GM23248 (cell line): ENCODE measurements around the gene PRSS53. TPM values are rescaled to one million over a fixed set of nuclear protein-coding genes. Genes with fewer than 3 reads are reported as not detected.

ENCODE experiments used
- DNase-seq: peaks from one replicate; pipeline ENCODE4 v3.0.0-alpha.2; 2015
- H2AFZ ChIP-seq: fragments of 200-600 bp; sonication (generic); 2 replicates; pipeline ENCODE4 v1.6.1; 2016; ENCODE audit warnings: antibody characterized with exemption
- H3F3A ChIP-seq: fragments of 200-600 bp; sonication (generic); 2 replicates; pipeline ENCODE4 v1.6.1; 2016; ENCODE audit warnings: mild to moderate bottlenecking, antibody characterized with exemption, mixed run types; ENCODE audit not compliant: insufficient read depth
- H3K27ac ChIP-seq: fragments of 200-600 bp; sonication (generic); 2 replicates; pipeline ENCODE4 v1.5.1; 2016; ENCODE audit warnings: mild to moderate bottlenecking
- H3K27me3 ChIP-seq: fragments of 200-600 bp; sonication (generic); replicated peaks from 2 replicates; pipeline ENCODE4 v1.6.1; 2016; ENCODE audit warnings: mild to moderate bottlenecking; ENCODE audit not compliant: insufficient read depth
- H3K36me3 ChIP-seq: fragments of 200-600 bp; sonication (generic); 2 replicates; pipeline ENCODE4 v1.6.1; 2016; ENCODE audit warnings: low read depth, mild to moderate bottlenecking
- H3K4me1 ChIP-seq: fragments of 200-600 bp; sonication (generic); 2 replicates; pipeline ENCODE4 v1.6.1; 2016; ENCODE audit warnings: mild to moderate bottlenecking; ENCODE audit not compliant: insufficient read depth
- H3K4me2 ChIP-seq: fragments of 200-600 bp; sonication (generic); one replicate; pipeline ENCODE4 v1.6.1; 2016; ENCODE audit warnings: mild to moderate bottlenecking; ENCODE audit not compliant: unreplicated experiment
- H3K4me3 ChIP-seq: fragments of 200-600 bp; sonication (generic); 2 replicates; pipeline ENCODE4 v1.5.1; 2016; ENCODE audit warnings: mild to moderate bottlenecking
- H3K79me2 ChIP-seq: fragments of 200-600 bp; sonication (generic); 2 replicates; pipeline ENCODE4 v1.6.1; 2016; ENCODE audit warnings: mild to moderate bottlenecking; ENCODE audit not compliant: insufficient read depth
- H3K9ac ChIP-seq: fragments of 200-600 bp; sonication (generic); 2 replicates; pipeline ENCODE4 v1.6.1; 2016; ENCODE audit warnings: mild to moderate bottlenecking
- H3K9me2 ChIP-seq: fragments of 200-600 bp; sonication (generic); 2 replicates; pipeline ENCODE4 v1.6.1; 2016; ENCODE audit warnings: mixed run types, mild to moderate bottlenecking, moderate library complexity; ENCODE audit not compliant: insufficient read depth
- H3K9me3 ChIP-seq: fragments of 200-600 bp; sonication (generic); one replicate; pipeline ENCODE4 v1.6.1; 2017; ENCODE audit warnings: low read depth
- H4K20me1 ChIP-seq: fragments of 200-600 bp; sonication (generic); 2 replicates; pipeline ENCODE4 v1.6.0; 2016; ENCODE audit not compliant: insufficient read depth
- EZH2 ChIP-seq: fragments of 200-600 bp; sonication (generic); IDR thresholded peaks from 2 replicates; pipeline ENCODE4 v1.6.1; 2018; ENCODE audit warnings: antibody characterized with exemption, mild to moderate bottlenecking; ENCODE audit not compliant: insufficient read depth, poor library complexity, severe bottlenecking
- EZH2phosphoT487 ChIP-seq: fragments of 200-600 bp; sonication (generic); IDR thresholded peaks from 2 replicates; pipeline ENCODE4 v1.6.1; 2018; ENCODE audit warnings: antibody characterized with exemption, moderate library complexity, mild to moderate bottlenecking, low read depth; ENCODE audit not compliant: insufficient read depth
- WGBS, 2 experiments: methylation state at CpG; one replicate each; pipeline ENCODE4 v1.1.6; 2015 to 2017; ENCODE audit warnings: low lambda C conversion rate in 2 of 2, low coverage in 1 of 2; ENCODE audit errors: missing lambda C conversion rate in 2 of 2; 5-methylcytosine and 5-hydroxymethylcytosine counted together
- in situ Hi-C: fragments of 300-500 bp; cut with MboI; formaldehyde crosslinking; loops from 2 replicates; pipeline ENCODE4 v1.15.0; 2020
- polyA plus RNA-seq: library from polyadenylated mRNA; unstranded; fragments of >200 nt; fragmentation: Nextera tagmentation; extraction: Ambion mirVana; gene quantifications from 2 replicates; pipeline ENCODE4 v1.2.1, GENCODE V29; 2016
- total RNA-seq: library from RNA; depleted of rRNA; stranded (reverse); fragments of >200 nt; shearing (Covaris generic); gene quantifications from 2 replicates; pipeline ENCODE4 v1.2.3, GENCODE V29; 2014

The PRSS53 gene
- total and polyA plus RNA-seq, 2 experiments from 2014 or later, result 0.95 to 7.0 TPM

DNA sequence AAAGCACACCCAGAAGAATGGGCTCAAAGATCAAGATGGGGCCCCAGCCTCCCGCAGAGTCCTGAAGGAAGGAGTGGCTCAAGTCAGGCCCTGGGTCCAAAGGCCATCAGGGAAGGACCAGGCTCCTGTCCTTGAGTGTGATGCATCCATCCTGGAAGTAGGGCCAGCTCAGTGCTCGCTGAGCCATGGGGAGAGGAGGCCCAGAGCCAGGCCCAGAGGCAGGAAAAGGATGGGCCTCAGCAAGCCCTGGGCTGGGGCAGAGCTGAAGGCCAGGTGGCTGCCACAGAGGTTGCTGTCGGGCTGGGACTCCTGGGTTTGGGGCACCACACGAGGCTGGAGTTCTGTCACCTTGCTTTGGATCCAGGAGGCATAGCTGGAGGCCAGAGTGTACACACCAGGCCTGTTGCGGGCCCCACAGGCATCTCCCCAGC is 43.1 kb upstream of the PRSS53 start:
- H3K9ac ChIP-seq, result no peak overlapping the region
- no peaks in the 10 kb centered on the region for H3K27me3 ChIP-seq
- H3K27ac ChIP-seq, result no peak overlapping the region
- no peak overlapping the region for H2AFZ ChIP-seq
- no peak for DNase-seq
- H3K4me2 ChIP-seq, result no peak overlapping the region
- in situ Hi-C loops, result no loop called here
- WGBS, 2 experiments, result 78 to 80% methylated on average over 5 of the region's 5 CpGs
- H3K4me3 ChIP-seq, result no peak overlapping the region
- H3K4me1 ChIP-seq, result no peaks in the 10 kb centered on the region
- no peaks in the 10 kb centered on the region for H3K9me2 ChIP-seq
- H4K20me1 ChIP-seq, result no peaks in the 10 kb centered on the region
- H3F3A ChIP-seq, result no peaks in the 10 kb centered on the region
- H3K9me3 ChIP-seq, result no peaks in the 10 kb centered on the region
- TF ChIP-seq EZH2phosphoT487, result no peak
- no peak for TF ChIP-seq EZH2
- no peaks in the 10 kb centered on the region for H3K79me2 ChIP-seq
- H3K36me3 ChIP-seq, result no peaks in the 10 kb centered on the region

GRCh38 chr16:31131416-31131815 is 42.7 kb upstream of the PRSS53 start:
- H3K9me2 ChIP-seq, result no peaks in the 10 kb centered on the region
- H3K79me2 ChIP-seq, result no peaks in the 10 kb centered on the region
- no peak overlapping the region for H3K27ac ChIP-seq
- TF ChIP-seq EZH2 (no peak), EZH2phosphoT487 (no peak)
- in situ Hi-C loops, result no loop called here
- H3K27me3 ChIP-seq, result no peaks in the 10 kb centered on the region
- H2AFZ ChIP-seq, result no peak overlapping the region
- H3K4me2 ChIP-seq, result no peak overlapping the region
- H3K4me3 ChIP-seq, result no peak overlapping the region
- no peaks in the 10 kb centered on the region for H3F3A ChIP-seq
- no peaks in the 10 kb centered on the region for H3K36me3 ChIP-seq
- H3K4me1 ChIP-seq, result no peaks in the 10 kb centered on the region
- WGBS, 2 experiments, result 88 to 90% methylated on average over 11 of the region's 11 CpGs
- no peaks in the 10 kb centered on the region for H3K9me3 ChIP-seq
- H4K20me1 ChIP-seq, result no peaks in the 10 kb centered on the region
- no peak for DNase-seq
- no peak overlapping the region for H3K9ac ChIP-seq

DNA sequence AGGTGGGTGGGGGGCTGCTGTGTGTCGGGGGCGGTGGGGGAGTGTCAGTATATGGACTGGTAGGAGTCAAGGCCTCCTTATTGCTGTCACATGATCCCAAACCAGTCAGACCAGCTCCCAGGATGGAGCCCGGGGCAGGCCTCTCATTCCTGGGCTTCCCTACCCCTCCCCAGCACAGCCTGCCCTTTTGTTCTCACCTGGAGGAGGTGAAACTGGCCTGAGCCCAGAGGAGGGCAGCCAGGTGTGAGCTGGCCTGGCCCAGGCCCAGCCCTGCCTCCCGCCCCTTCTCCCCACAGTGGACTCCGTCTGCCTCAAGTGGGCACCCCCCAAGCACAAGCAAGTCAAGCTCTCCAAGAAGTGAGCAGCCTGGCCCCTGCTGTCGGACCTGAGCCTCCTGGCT is 42.2 kb upstream of the PRSS53 start:
- Histone ChIP-seq H2AFZ (no peak overlapping the region), H3K9me3 (no peaks in the 10 kb centered on the region), H3K36me3 (no peaks in the 10 kb centered on the region), H3K9me2 (no peaks in the 10 kb centered on the region), H3K9ac (no peak overlapping the region), H3K79me2 (no peaks in the 10 kb centered on the region), H3K4me2 (no peak overlapping the region), H3K4me1 (no peaks in the 10 kb centered on the region), H3K27ac (no peak overlapping the region), H3K4me3 (no peak overlapping the region), H4K20me1 (no peaks in the 10 kb centered on the region), H3F3A (no peaks in the 10 kb centered on the region), H3K27me3 (no peaks in the 10 kb centered on the region)
- in situ Hi-C loops, result no loop called here
- no peak for DNase-seq
- 88 to 92% methylated on average over 5 of the region's 6 CpGs for WGBS, 2 experiments
- TF ChIP-seq EZH2phosphoT487 (no peak), EZH2 (no peak)

- in situ Hi-C loops, result no loop called here
- no peaks in the 10 kb centered on the region for H3K27me3 ChIP-seq
- no peaks in the 10 kb centered on the region for H3K9me2 ChIP-seq
- H3F3A ChIP-seq, result no peaks in the 10 kb centered on the region
- no peaks in the 10 kb centered on the region for H3K4me1 ChIP-seq
- no peak overlapping the region for H3K9ac ChIP-seq
- H2AFZ ChIP-seq, result no peak overlapping the region
- H3K4me3 ChIP-seq, result no peak overlapping the region
- no peaks in the 10 kb centered on the region for H3K79me2 ChIP-seq
- no peak overlapping the region for H3K4me2 ChIP-seq
- no peak overlapping the region for H3K27ac ChIP-seq
- TF ChIP-seq EZH2, result no peak
- TF ChIP-seq EZH2phosphoT487, result no peak
- no peaks in the 10 kb centered on the region for H4K20me1 ChIP-seq
- WGBS, 2 experiments, result 99 to 100% methylated on average over 7 to 10 of the region's 10 CpGs
- no peaks in the 10 kb centered on the region for H3K9me3 ChIP-seq
- DNase-seq, result no peak
- H3K36me3 ChIP-seq, result no peaks in the 10 kb centered on the region
These were observed 41.7 kb upstream of the PRSS53 start for GRCh38 chr16:31130336-31130891.
